GM12878 (cell line): ENCODE data around the gene SYMPK. TPM values are rescaled to one million over a fixed set of nuclear protein-coding genes. Genes with fewer than 3 reads are reported as not detected.

ENCODE experiments used
- ATAC-seq: fragments of 200-7000 bp; cut with Tn5 transposase; 3 replicates; pipeline ENCODE4 v1.9.1; 2020; ENCODE audit warnings: mild to moderate bottlenecking, moderate library complexity
- BruUV-seq: library from RNA; stranded (reverse); fragments of 400-500 nt; replicated peaks from 2 replicates; lab custom pipeline; 2021; lab: Mats Ljungman, UMichigan
- CTCF ChIA-PET: fragments of 300-600 bp; sonication (Branson Sonifier 250); formaldehyde crosslinking; extraction: SDS; loops from one replicate; lab custom pipeline; 2021; ENCODE audit warnings: inconsistent platforms; lab: Yijun Ruan, JAX
- POLR2A ChIA-PET: fragments of 350-600 bp; formaldehyde crosslinking; extraction: SDS; loops from one replicate; lab custom pipeline; 2021; ENCODE audit warnings: inconsistent platforms; lab: Charles Lee
- RAD21 ChIA-PET: fragments of 300-600 bp; sonication (Branson Sonifier 250); formaldehyde crosslinking; loops from one replicate; lab custom pipeline; 2023; ENCODE audit warnings: antibody characterized with exemption; ENCODE audit not compliant: unreplicated experiment; lab: Charles Lee
- SMC1A ChIA-PET: fragments of 300-600 bp; sonication (Branson Sonifier 250); formaldehyde crosslinking; loops from one replicate; lab custom pipeline; 2023; ENCODE audit not compliant: unreplicated experiment, uncharacterized antibody; lab: Charles Lee
- DNase-seq: peaks from one replicate; pipeline ENCODE4 v3.0.0-alpha.2; 2011; ENCODE audit warnings: low read depth, low spot score
- FAIRE-seq: peaks from 3 replicates; lab custom pipeline; 2011; peaks lifted over from hg19 to GRCh38; lab: Jason Lieb, UNC
- H2AFZ ChIP-seq: 2 replicates; pipeline ENCODE4 v1.6.0; 2011; ENCODE audit warnings: low read depth, low read length, control low read depth; ENCODE audit not compliant: control insufficient read depth
- H3K27ac ChIP-seq: 2 replicates; pipeline ENCODE4 v1.5.1; 2011; ENCODE audit warnings: control low read depth; ENCODE audit not compliant: control insufficient read depth, insufficient read depth
- H3K27me3 ChIP-seq, 2 experiments: replicated peaks in 1 of 2; 2 replicates each; pipeline versions ENCODE4 v1.6.0 to v1.6.1; 2011; ENCODE audit warnings: low read length in 1 of 2; ENCODE audit not compliant: control insufficient read depth in 2 of 2, insufficient read depth in 2 of 2
- H3K36me3 ChIP-seq, 2 experiments: 2 replicates each; pipeline ENCODE4 v1.5.1; 2011; ENCODE audit warnings: low read length in 1 of 2; ENCODE audit not compliant: control insufficient read depth in 2 of 2, insufficient read depth in 2 of 2
- H3K4me1 ChIP-seq: 2 replicates; pipeline ENCODE4 v1.6.1; 2011; ENCODE audit warnings: mild to moderate bottlenecking, low read length, moderate library complexity, mixed read lengths; ENCODE audit not compliant: control insufficient read depth, insufficient read depth
- H3K4me2 ChIP-seq: 2 replicates; pipeline ENCODE4 v1.6.0; 2011; ENCODE audit warnings: control low read depth; ENCODE audit not compliant: control insufficient read depth, insufficient read depth
- H3K4me3 ChIP-seq: fragments of 200-600 bp; sonication (generic); 2 replicates; pipeline ENCODE4 v1.5.1; 2016
- H3K79me2 ChIP-seq: 2 replicates; pipeline ENCODE4 v1.6.0; 2011; ENCODE audit warnings: low read length; ENCODE audit not compliant: control insufficient read depth, insufficient read depth
- H3K9ac ChIP-seq: 2 replicates; pipeline ENCODE4 v1.8.0; 2011; ENCODE audit warnings: low read length, control low read depth, mixed read lengths; ENCODE audit not compliant: control insufficient read depth, insufficient read depth
- H3K9me3 ChIP-seq: replicated peaks from 3 replicates; pipeline ENCODE4 v1.5.1; 2011; ENCODE audit warnings: mild to moderate bottlenecking, low read length; ENCODE audit not compliant: control insufficient read depth, insufficient read depth
- H4K20me1 ChIP-seq: 2 replicates; pipeline ENCODE4 v1.6.0; 2011; ENCODE audit not compliant: control insufficient read depth, insufficient read depth
- BRCA1 ChIP-seq: IDR thresholded peaks from 2 replicates; pipeline ENCODE4 v1.6.1; 2011; ENCODE audit warnings: low read depth, low read length, improper control_type of control experiment
- EGR1 ChIP-seq, 2 experiments: IDR thresholded peaks; 1 replicate in 1 of 2; 2 replicates in 1 of 2; pipeline ENCODE4 v1.6.1; 2011 to 2012; ENCODE audit warnings: low read depth in 2 of 2, low read length in 2 of 2, borderline replicate concordance in 1 of 2, mild to moderate bottlenecking in 1 of 2, moderate library complexity in 1 of 2
- IKZF2 ChIP-seq, 2 experiments: fragments of 450-650 bp; IDR thresholded peaks; 2 replicates each; pipeline ENCODE4 v1.6.1; 2017; ENCODE audit warnings: mild to moderate bottlenecking in 2 of 2, moderate library complexity in 2 of 2
- MTA2 ChIP-seq: fragments of 450-650 bp; IDR thresholded peaks from 2 replicates; pipeline ENCODE4 v1.6.1; 2016; ENCODE audit warnings: low read depth, mild to moderate bottlenecking, moderate library complexity
- NR2C1 ChIP-seq: fragments of 450-650 bp; IDR thresholded peaks from 2 replicates; pipeline ENCODE4 v1.6.1; 2017; ENCODE audit warnings: antibody characterized with exemption, mild to moderate bottlenecking, moderate library complexity
- PAX8 ChIP-seq: fragments of 450-650 bp; IDR thresholded peaks from 2 replicates; pipeline ENCODE4 v1.6.1; 2017; ENCODE audit warnings: mild to moderate bottlenecking, moderate library complexity
- PML ChIP-seq: IDR thresholded peaks from 2 replicates; pipeline ENCODE4 v1.6.1; 2012; ENCODE audit warnings: low read length, inconsistent platforms
- POU2F2 ChIP-seq: IDR thresholded peaks from 3 replicates; pipeline ENCODE4 v1.6.1; 2011; ENCODE audit warnings: low read depth, mild to moderate bottlenecking, low read length, borderline replicate concordance
- USF1 ChIP-seq: IDR thresholded peaks from 2 replicates; pipeline ENCODE4 v1.6.1; 2011; ENCODE audit warnings: borderline replicate concordance, low read depth, mild to moderate bottlenecking, moderate library complexity, mixed read lengths, low read length; ENCODE audit not compliant: insufficient read depth; ENCODE audit errors: extremely low read length
- WGBS: methylation state at CpG from one replicate; pipeline ENCODE4 v1.1.6; 2016; ENCODE audit warnings: low lambda C conversion rate; ENCODE audit not compliant: insufficient replicate concordance, insufficient coverage; ENCODE audit errors: missing lambda C conversion rate; 5-methylcytosine and 5-hydroxymethylcytosine counted together
- in situ Hi-C: fragments of 300-500 bp; cut with MboI; formaldehyde crosslinking; loops from 9 replicates; pipeline ENCODE4 v1.14.3; 2018; ENCODE audit warnings: mixed read lengths
- intact Hi-C: fragments of 100-400 bp; cut with micrococcal nuclease; formaldehyde crosslinking; loops from one replicate; pipeline ENCODE4 v1.14.2; 2022; ENCODE audit not compliant: unreplicated experiment
- polyA plus RNA-seq, 11 experiments: library from polyadenylated mRNA; depleted of rRNA in 4 of 11; unstranded in 6 of 11; stranded (reverse) in 5 of 11; fragments of >200 nt; fragmentation: Nextera tagmentation in 4 of 11; fragmentation: Illumina TruSeq in 1 of 11; extraction: Ambion mirVana in 4 of 11; extraction: Trizol in 1 of 11; gene quantifications; 1 replicate in 1 of 11; 2 replicates in 10 of 11; pipeline versions ENCODE4 v1.2.1 to v1.2.3, GENCODE V29; 2011 to 2016; ENCODE audit warnings: inconsistent platforms in 2 of 11, missing spikeins in 2 of 11, low read depth in 1 of 11
- total RNA-seq, 4 experiments: library from RNA; depleted of rRNA in 3 of 4; stranded (reverse); fragments of >200 nt in 3 of 4; fragmentation: Illumina TruSeq in 1 of 4; extraction: Trizol in 1 of 4; gene quantifications; 2 replicates each; pipeline versions ENCODE4 v1.2.1 to v1.2.3, GENCODE V29; 2013 to 2021
- TF ChIP-seq, protein P1 (sequence below): fragments of 450-650 bp; IDR thresholded peaks from 2 replicates; pipeline ENCODE4 v1.6.1; 2017; ENCODE audit warnings: mild to moderate bottlenecking, low read depth, inconsistent platforms; ENCODE audit not compliant: poor library complexity, severe bottlenecking

SYMPK gene
- total and polyA plus RNA-seq, 10 of the 15 experiments (the other 5 are each of a cell fraction or from before 2014, with no cell fraction given), result 0.49 to 109 (median 42.5) TPM

- FAIRE-seq (no peak), DNase-seq (no peak), ATAC-seq (peak; percentile 23; the same call in 2 of the 3 replicates)
- H3K36me3 ChIP-seq, result peaks cover 0 to 12% of the 10 kb centered on the region in 2 experiments; a peak in 3 of 4 replicates
- H3K27me3 ChIP-seq, result no peaks in the 10 kb centered on the region
- 2% methylated on average over 3 of the region's 3 CpGs for WGBS
- POLR2A ChIA-PET, result interaction anchor here (0.5 to 2.9 kb wide), 9 partner anchors 11 to 368 kb away, joined by 3 to 20 read pairs (median 3); partner anchors contain the start of gene SIX5
- no peak overlapping the region for H3K9ac ChIP-seq
- no peaks in the 10 kb centered on the region for H4K20me1 ChIP-seq
- RAD21 ChIA-PET, result interaction anchor here (0.5 to 2.7 kb wide), 7 partner anchors 14 to 387 kb away, joined by 3 to 18 read pairs (median 4); partner anchors contain the start of genes IRF2BP1, QPCTL, SIX5 and SNRPD2
- H3K4me1 ChIP-seq, result peaks cover 14% of the 10 kb centered on the region
- 0 out of 2 replicates have a peak overlapping the region, but pooled peaks have one; percentile 15 for H3K4me2 ChIP-seq
- H3K4me3 ChIP-seq, result 0 out of 2 replicates have a peak overlapping the region, but pooled peaks have one; percentile 15
- in situ Hi-C loops, result no loop called here
- SMC1A ChIA-PET, result interaction anchor here (0.7 to 1.4 kb wide), 3 partner anchors 23 to 76 kb away, joined by 3 to 7 read pairs (median 5); partner anchors contain the start of gene SIX5
- no TSS peak for BruUV-seq
- CTCF ChIA-PET, result interaction anchor here (0.6 to 3.1 kb wide), 8 partner anchors 13 to 101 kb away, joined by 3 to 13 read pairs (median 4); partner anchors contain the start of genes QPCTL and SIX5
- H3K79me2 ChIP-seq, result peaks cover 19% of the 10 kb centered on the region
- H2AFZ ChIP-seq, result no peak overlapping the region
- TF ChIP-seq USF1, result no peak
- TF ChIP-seq, protein P1, sequence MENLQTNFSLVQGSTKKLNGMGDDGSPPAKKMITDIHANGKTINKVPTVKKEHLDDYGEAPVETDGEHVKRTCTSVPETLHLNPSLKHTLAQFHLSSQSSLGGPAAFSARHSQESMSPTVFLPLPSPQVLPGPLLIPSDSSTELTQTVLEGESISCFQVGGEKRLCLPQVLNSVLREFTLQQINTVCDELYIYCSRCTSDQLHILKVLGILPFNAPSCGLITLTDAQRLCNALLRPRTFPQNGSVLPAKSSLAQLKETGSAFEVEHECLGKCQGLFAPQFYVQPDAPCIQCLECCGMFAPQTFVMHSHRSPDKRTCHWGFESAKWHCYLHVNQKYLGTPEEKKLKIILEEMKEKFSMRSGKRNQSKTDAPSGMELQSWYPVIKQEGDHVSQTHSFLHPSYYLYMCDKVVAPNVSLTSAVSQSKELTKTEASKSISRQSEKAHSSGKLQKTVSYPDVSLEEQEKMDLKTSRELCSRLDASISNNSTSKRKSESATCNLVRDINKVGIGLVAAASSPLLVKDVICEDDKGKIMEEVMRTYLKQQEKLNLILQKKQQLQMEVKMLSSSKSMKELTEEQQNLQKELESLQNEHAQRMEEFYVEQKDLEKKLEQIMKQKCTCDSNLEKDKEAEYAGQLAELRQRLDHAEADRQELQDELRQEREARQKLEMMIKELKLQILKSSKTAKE, result no peak
- no peak for TF ChIP-seq BRCA1
- TF ChIP-seq MTA2, result no peak
- TF ChIP-seq EGR1 (IDR thresholded peaks at IDR 0.05; ENCODE audit: borderline replicate concordance in 1 of 2, low read depth in 2 of 2, low read length in 2 of 2), result no peak
- TF ChIP-seq PAX8, result no peak
- no peak for TF ChIP-seq POU2F2
- no peak for TF ChIP-seq PML
- TF ChIP-seq NR2C1, result no peak
- TF ChIP-seq IKZF2 (IDR thresholded peaks at IDR 0.05), result no peak
- H3K27ac ChIP-seq, result no peak overlapping the region
- intact Hi-C loops, result loop anchor here (2.0 kb wide), 1 partner anchor 24 kb away; the partner anchor contains the start of gene SIX5
- H3K9me3 ChIP-seq, result no peaks in the 10 kb centered on the region
These were observed 69.8 kb downstream of the SYMPK start for GRCh38 chr19:45793178-45793564.
